ENCODE measurements around the gene RENBP.

RENBP gene

DNA sequence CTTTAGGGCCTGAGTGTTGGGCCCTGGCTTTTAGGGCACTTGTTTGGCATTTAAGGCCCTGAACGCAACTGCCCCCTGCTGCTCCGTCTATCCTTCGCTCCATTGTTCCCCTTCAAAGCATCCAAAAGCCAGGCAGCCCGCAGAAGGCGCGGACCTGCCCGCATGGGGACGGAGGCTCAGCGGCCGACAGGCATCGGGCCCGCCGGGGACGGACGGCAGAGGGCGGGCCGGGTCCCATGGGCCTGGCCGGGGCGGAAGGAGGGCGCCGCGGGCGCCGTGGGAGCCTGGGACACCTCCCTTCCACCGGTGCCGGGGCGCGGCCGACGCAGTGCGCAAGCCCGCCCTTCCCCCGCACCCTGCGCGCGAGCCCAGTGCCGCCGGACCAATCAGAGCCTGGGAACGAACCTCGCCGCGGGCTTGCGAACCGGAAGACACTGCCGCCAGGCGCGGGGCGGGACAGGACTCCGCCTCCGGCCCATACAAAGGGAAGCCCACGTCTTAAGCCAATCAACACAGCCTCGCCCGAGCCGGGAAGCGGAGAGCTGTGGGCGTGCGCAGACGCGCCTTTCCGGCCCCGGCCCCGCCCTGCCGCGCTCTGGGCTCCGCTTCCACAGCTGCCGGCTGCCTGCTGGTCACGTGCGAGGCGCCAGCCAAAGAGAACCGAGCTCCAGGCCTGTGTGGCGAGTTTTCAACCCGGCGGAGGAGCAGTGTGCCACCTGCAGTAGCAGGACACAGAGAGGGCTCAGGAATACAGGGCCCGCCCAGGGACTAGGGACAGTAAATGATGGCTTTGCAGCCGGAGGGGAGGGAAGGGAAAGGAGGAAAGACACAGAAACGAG, 16.3 kb downstream of the RENBP start (continued):
- TF ChIP-seq ZNF549 (tag by site-specific recombination; IDR thresholded peaks at IDR 0.05) (no peak), SALL2 (tag by site-specific recombination; IDR thresholded peaks at IDR 0.05; ENCODE audit: borderline replicate concordance) (no peak), ZNF292 (tag by site-specific recombination; IDR thresholded peaks at IDR 0.05; ENCODE audit: borderline replicate concordance, low read depth) (no peak), EGR2 (tag by site-specific recombination; IDR thresholded peaks at IDR 0.05; ENCODE audit: low read depth) (peak; percentile 90), ZNF184 (tag by site-specific recombination; IDR thresholded peaks at IDR 0.05) (peak; percentile 63; the same call in 1 of the 2 replicates), YY1 (tag by site-specific recombination; IDR thresholded peaks at IDR 0.05) (peak; percentile 54; the same call in 1 of the 2 replicates), ZNF626 (tag by site-specific recombination; IDR thresholded peaks at IDR 0.05) (no peak), ZXDB (tag by site-specific recombination; IDR thresholded peaks at IDR 0.05) (peak; percentile 50), ZNF521 (tag by site-specific recombination; IDR thresholded peaks at IDR 0.05) (no peak), MZF1 (tag by site-specific recombination; IDR thresholded peaks at IDR 0.05; ENCODE audit: borderline replicate concordance) (no peak; the same call in 1 of the 2 replicates), ZNF560 (tag by site-specific recombination; IDR thresholded peaks at IDR 0.05; ENCODE audit: borderline replicate concordance) (no peak), ZNF670 (tag by site-specific recombination; IDR thresholded peaks at IDR 0.05; ENCODE audit: low read depth) (no peak), ZNF76 (tag by site-specific recombination; IDR thresholded peaks at IDR 0.05; ENCODE audit: borderline replicate concordance, low read depth) (no peak; the same call in 1 of the 2 replicates), YY2 (tag by site-specific recombination; IDR thresholded peaks at IDR 0.05) (no peak), ZFP3 (tag by site-specific recombination; IDR thresholded peaks at IDR 0.05; ENCODE audit: low read depth) (no peak), ZNF548 (tag by site-specific recombination; IDR thresholded peaks at IDR 0.05) (no peak), RBAK (tag by site-specific recombination; IDR thresholded peaks at IDR 0.05) (no peak), HOXA7 (CRISPR knock-in tag; IDR thresholded peaks at IDR 0.05; ENCODE audit: borderline replicate concordance) (no peak), ZFHX2 (tag by site-specific recombination; conservative IDR thresholded peaks at IDR 0.05) (peak; percentile 96), ZNF501 (tag by site-specific recombination; IDR thresholded peaks at IDR 0.05) (no peak), ZNF350 (tag by site-specific recombination; IDR thresholded peaks at IDR 0.05) (no peak), ZEB2 (tag by site-specific recombination; IDR thresholded peaks at IDR 0.05) (peak; percentile 70), ZNF677 (tag by site-specific recombination; IDR thresholded peaks at IDR 0.05) (peak; percentile 50; the same call in 1 of the 2 replicates), ZNF660 (tag by site-specific recombination; IDR thresholded peaks at IDR 0.05) (peak; percentile 85), ZNF561 (tag by site-specific recombination; IDR thresholded peaks at IDR 0.05; ENCODE audit: borderline replicate concordance) (peak; percentile 95), GLIS2 (tag by site-specific recombination; IDR thresholded peaks at IDR 0.05) (peak; percentile 72; the same call in 1 of the 2 replicates)
- TF ChIP-seq, protein P1, sequence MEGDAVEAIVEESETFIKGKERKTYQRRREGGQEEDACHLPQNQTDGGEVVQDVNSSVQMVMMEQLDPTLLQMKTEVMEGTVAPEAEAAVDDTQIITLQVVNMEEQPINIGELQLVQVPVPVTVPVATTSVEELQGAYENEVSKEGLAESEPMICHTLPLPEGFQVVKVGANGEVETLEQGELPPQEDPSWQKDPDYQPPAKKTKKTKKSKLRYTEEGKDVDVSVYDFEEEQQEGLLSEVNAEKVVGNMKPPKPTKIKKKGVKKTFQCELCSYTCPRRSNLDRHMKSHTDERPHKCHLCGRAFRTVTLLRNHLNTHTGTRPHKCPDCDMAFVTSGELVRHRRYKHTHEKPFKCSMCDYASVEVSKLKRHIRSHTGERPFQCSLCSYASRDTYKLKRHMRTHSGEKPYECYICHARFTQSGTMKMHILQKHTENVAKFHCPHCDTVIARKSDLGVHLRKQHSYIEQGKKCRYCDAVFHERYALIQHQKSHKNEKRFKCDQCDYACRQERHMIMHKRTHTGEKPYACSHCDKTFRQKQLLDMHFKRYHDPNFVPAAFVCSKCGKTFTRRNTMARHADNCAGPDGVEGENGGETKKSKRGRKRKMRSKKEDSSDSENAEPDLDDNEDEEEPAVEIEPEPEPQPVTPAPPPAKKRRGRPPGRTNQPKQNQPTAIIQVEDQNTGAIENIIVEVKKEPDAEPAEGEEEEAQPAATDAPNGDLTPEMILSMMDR (tag by site-specific recombination; IDR thresholded peaks at IDR 0.05): peak; percentile 83
- TF ChIP-seq, protein P2, sequence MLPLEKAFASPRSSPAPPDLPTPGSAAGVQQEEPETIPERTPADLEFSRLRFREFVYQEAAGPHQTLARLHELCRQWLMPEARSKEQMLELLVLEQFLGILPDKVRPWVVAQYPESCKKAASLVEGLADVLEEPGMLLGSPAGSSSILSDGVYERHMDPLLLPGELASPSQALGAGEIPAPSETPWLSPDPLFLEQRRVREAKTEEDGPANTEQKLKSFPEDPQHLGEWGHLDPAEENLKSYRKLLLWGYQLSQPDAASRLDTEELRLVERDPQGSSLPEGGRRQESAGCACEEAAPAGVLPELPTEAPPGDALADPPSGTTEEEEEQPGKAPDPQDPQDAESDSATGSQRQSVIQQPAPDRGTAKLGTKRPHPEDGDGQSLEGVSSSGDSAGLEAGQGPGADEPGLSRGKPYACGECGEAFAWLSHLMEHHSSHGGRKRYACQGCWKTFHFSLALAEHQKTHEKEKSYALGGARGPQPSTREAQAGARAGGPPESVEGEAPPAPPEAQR (tag by site-specific recombination; IDR thresholded peaks at IDR 0.05): no peak
- TF ChIP-seq, protein P3, sequence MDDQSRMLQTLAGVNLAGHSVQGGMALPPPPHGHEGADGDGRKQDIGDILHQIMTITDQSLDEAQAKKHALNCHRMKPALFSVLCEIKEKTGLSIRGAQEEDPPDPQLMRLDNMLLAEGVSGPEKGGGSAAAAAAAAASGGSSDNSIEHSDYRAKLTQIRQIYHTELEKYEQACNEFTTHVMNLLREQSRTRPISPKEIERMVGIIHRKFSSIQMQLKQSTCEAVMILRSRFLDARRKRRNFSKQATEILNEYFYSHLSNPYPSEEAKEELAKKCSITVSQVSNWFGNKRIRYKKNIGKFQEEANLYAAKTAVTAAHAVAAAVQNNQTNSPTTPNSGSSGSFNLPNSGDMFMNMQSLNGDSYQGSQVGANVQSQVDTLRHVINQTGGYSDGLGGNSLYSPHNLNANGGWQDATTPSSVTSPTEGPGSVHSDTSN (CRISPR knock-in tag; IDR thresholded peaks at IDR 0.05): peak; percentile 97
- TF ChIP-seq, protein P4, sequence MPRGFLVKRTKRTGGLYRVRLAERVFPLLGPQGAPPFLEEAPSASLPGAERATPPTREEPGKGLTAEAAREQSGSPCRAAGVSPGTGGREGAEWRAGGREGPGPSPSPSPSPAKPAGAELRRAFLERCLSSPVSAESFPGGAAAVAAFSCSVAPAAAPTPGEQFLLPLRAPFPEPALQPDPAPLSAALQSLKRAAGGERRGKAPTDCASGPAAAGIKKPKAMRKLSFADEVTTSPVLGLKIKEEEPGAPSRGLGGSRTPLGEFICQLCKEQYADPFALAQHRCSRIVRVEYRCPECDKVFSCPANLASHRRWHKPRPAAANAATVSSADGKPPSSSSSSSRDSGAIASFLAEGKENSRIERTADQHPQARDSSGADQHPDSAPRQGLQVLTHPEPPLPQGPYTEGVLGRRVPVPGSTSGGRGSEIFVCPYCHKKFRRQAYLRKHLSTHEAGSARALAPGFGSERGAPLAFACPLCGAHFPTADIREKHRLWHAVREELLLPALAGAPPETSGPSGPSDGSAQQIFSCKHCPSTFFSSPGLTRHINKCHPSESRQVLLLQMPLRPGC (tag by site-specific recombination; IDR thresholded peaks at IDR 0.05): no peak
- TF ChIP-seq, protein P5, sequence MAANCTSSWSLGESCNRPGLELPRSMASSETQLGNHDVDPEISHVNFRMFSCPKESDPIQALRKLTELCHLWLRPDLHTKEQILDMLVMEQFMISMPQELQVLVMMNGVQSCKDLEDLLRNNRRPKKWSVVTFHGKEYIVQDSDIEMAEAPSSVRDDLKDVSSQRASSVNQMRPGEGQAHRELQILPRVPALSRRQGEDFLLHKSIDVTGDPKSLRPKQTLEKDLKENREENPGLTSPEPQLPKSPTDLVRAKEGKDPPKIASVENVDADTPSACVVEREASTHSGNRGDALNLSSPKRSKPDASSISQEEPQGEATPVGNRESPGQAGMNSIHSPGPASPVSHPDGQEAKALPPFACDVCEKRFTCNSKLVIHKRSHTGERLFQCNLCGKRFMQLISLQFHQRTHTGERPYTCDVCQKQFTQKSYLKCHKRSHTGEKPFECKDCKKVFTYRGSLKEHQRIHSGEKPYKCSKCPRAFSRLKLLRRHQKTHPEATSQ (tag by site-specific recombination; IDR thresholded peaks at IDR 0.05): no peak
